ENCODE data around the gene FZD2.

FZD2 gene

GRCh38 chr17:44546671-44547606 is 10.3 kb upstream of the FZD2 start:
- Histone ChIP-seq H3K4me3 (ENCODE audit: low read depth in 1 of 5, low read length in 5 of 5) (no peak overlapping the region), H3K27ac (ENCODE audit: low read depth, low read length) (peak overlapping the region; percentile 37), H3K9ac (ENCODE audit: low read length in 5 of 5) (no peak overlapping the region), H3K36me3 (ENCODE audit: control insufficient read depth in 5 of 5, insufficient read depth in 5 of 5, low read length in 5 of 5) (no peaks in the 10 kb centered on the region), H3K4me1 (ENCODE audit: control insufficient read depth in 5 of 5, insufficient read depth in 5 of 5, low read length in 5 of 5) (peaks cover 0 to 18% (median 0%) of the 10 kb centered on the region in 5 donors), H3K27me3 (ENCODE audit: control insufficient read depth in 5 of 5, insufficient read depth in 4 of 5, low read length in 5 of 5) (peaks cover 3 to 16% (median 12%) of the 10 kb centered on the region in 5 donors), H3K9me3 (ENCODE audit: control insufficient read depth in 5 of 5, low read length in 5 of 5) (peaks cover 0 to 6% (median 0%) of the 10 kb centered on the region in 5 donors)

- peaks cover 0 to 6% (median 0%) of the 10 kb centered on the region in 5 donors for H3K9me3 ChIP-seq (ENCODE audit: control insufficient read depth in 5 of 5, low read length in 5 of 5)
- no peaks in the 10 kb centered on the region for H3K36me3 ChIP-seq (ENCODE audit: control insufficient read depth in 5 of 5, insufficient read depth in 5 of 5, low read length in 5 of 5)
- H3K27ac ChIP-seq (ENCODE audit: low read depth, low read length), result peak overlapping the region; percentile 40
- H3K4me3 ChIP-seq (ENCODE audit: low read depth in 1 of 5, low read length in 5 of 5), result no peak overlapping the region
- peaks cover 0 to 15% (median 8%) of the 10 kb centered on the region in 5 donors for H3K27me3 ChIP-seq (ENCODE audit: control insufficient read depth in 5 of 5, insufficient read depth in 4 of 5, low read length in 5 of 5)
- H3K9ac ChIP-seq (ENCODE audit: low read length in 5 of 5), result no peak overlapping the region
- peaks cover 0 to 18% (median 0%) of the 10 kb centered on the region in 5 donors for H3K4me1 ChIP-seq (ENCODE audit: control insufficient read depth in 5 of 5, insufficient read depth in 5 of 5, low read length in 5 of 5)
These were observed 9.5 kb upstream of the FZD2 start for GRCh38 chr17:44547625-44548267.

- no peak overlapping the region for H3K9ac ChIP-seq (ENCODE audit: low read length in 5 of 5)
- no peak overlapping the region for H3K4me3 ChIP-seq (ENCODE audit: low read depth in 1 of 5, low read length in 5 of 5)
- peaks cover 0 to 11% (median 5%) of the 10 kb centered on the region in 5 donors for H3K27me3 ChIP-seq (ENCODE audit: control insufficient read depth in 5 of 5, insufficient read depth in 4 of 5, low read length in 5 of 5)
- peaks cover 0 to 15% (median 0%) of the 10 kb centered on the region in 5 donors for H3K4me1 ChIP-seq (ENCODE audit: control insufficient read depth in 5 of 5, insufficient read depth in 5 of 5, low read length in 5 of 5)
- no peaks in the 10 kb centered on the region for H3K36me3 ChIP-seq (ENCODE audit: control insufficient read depth in 5 of 5, insufficient read depth in 5 of 5, low read length in 5 of 5)
- H3K27ac ChIP-seq (ENCODE audit: low read depth, low read length), result peak overlapping the region; percentile 40
- peaks cover 0 to 6% (median 0%) of the 10 kb centered on the region in 5 donors for H3K9me3 ChIP-seq (ENCODE audit: control insufficient read depth in 5 of 5, low read length in 5 of 5)
These were observed 8.7 kb upstream of the FZD2 start for GRCh38 chr17:44548376-44549230.

- H3K27ac ChIP-seq (ENCODE audit: low read depth, low read length), result no peak overlapping the region
- no peaks in the 10 kb centered on the region for H3K36me3 ChIP-seq (ENCODE audit: control insufficient read depth in 5 of 5, insufficient read depth in 5 of 5, low read length in 5 of 5)
- no peak overlapping the region for H3K9ac ChIP-seq (ENCODE audit: low read length in 5 of 5)
- peaks cover 0 to 15% (median 0%) of the 10 kb centered on the region in 5 donors for H3K4me1 ChIP-seq (ENCODE audit: control insufficient read depth in 5 of 5, insufficient read depth in 5 of 5, low read length in 5 of 5)
- no peak overlapping the region for H3K4me3 ChIP-seq (ENCODE audit: low read depth in 1 of 5, low read length in 5 of 5)
- H3K9me3 ChIP-seq (ENCODE audit: control insufficient read depth in 5 of 5, low read length in 5 of 5), result peaks cover 0 to 6% (median 0%) of the 10 kb centered on the region in 5 donors
- H3K27me3 ChIP-seq (ENCODE audit: control insufficient read depth in 5 of 5, insufficient read depth in 4 of 5, low read length in 5 of 5), result peaks cover 0 to 7% (median 4%) of the 10 kb centered on the region in 5 donors
These were observed 7.6 kb upstream of the FZD2 start for GRCh38 chr17:44549686-44550085.

- H3K27ac ChIP-seq (ENCODE audit: low read depth, low read length), result no peak overlapping the region
- no peak overlapping the region for H3K4me3 ChIP-seq (ENCODE audit: low read depth in 1 of 5, low read length in 5 of 5)
- H3K9me3 ChIP-seq (ENCODE audit: control insufficient read depth in 5 of 5, low read length in 5 of 5), result no peaks in the 10 kb centered on the region
- H3K27me3 ChIP-seq (ENCODE audit: control insufficient read depth in 5 of 5, insufficient read depth in 4 of 5, low read length in 5 of 5), result peaks cover 0 to 5% (median 0%) of the 10 kb centered on the region in 5 donors
- peak overlapping the region in 1 of 5 donors; percentile 16 for H3K9ac ChIP-seq (ENCODE audit: low read length in 5 of 5)
- H3K36me3 ChIP-seq (ENCODE audit: control insufficient read depth in 5 of 5, insufficient read depth in 5 of 5, low read length in 5 of 5), result no peaks in the 10 kb centered on the region
- H3K4me1 ChIP-seq (ENCODE audit: control insufficient read depth in 5 of 5, insufficient read depth in 5 of 5, low read length in 5 of 5), result peaks cover 0 to 27% (median 15%) of the 10 kb centered on the region in 5 donors
These were observed 4.9 kb upstream of the FZD2 start for GRCh38 chr17:44552361-44552760.

GRCh38 chr17:44555099-44555498 is 2.2 kb upstream of the FZD2 start:
- peaks cover 0 to 15% (median 8%) of the 10 kb centered on the region in 5 donors for H3K27me3 ChIP-seq (ENCODE audit: control insufficient read depth in 5 of 5, insufficient read depth in 4 of 5, low read length in 5 of 5)
- no peaks in the 10 kb centered on the region for H3K36me3 ChIP-seq (ENCODE audit: control insufficient read depth in 5 of 5, insufficient read depth in 5 of 5, low read length in 5 of 5)
- no peak overlapping the region for H3K27ac ChIP-seq (ENCODE audit: low read depth, low read length)
- H3K4me1 ChIP-seq (ENCODE audit: control insufficient read depth in 5 of 5, insufficient read depth in 5 of 5, low read length in 5 of 5), result peaks cover 0 to 32% (median 23%) of the 10 kb centered on the region in 5 donors
- H3K9me3 ChIP-seq (ENCODE audit: control insufficient read depth in 5 of 5, low read length in 5 of 5), result no peaks in the 10 kb centered on the region
- H3K9ac ChIP-seq (ENCODE audit: low read length in 5 of 5), result no peak overlapping the region
- H3K4me3 ChIP-seq (ENCODE audit: low read depth in 1 of 5, low read length in 5 of 5), result no peak overlapping the region

- peak overlapping the region; percentile 66 to 79 (median 73) for H3K4me3 ChIP-seq (ENCODE audit: low read depth in 1 of 5, low read length in 5 of 5)
- H3K27me3 ChIP-seq (ENCODE audit: control insufficient read depth in 5 of 5, insufficient read depth in 4 of 5, low read length in 5 of 5), result peaks cover 0 to 15% (median 8%) of the 10 kb centered on the region in 5 donors
- peak overlapping the region; percentile 19 to 85 (median 73) for H3K9ac ChIP-seq (ENCODE audit: low read length in 5 of 5)
- H3K9me3 ChIP-seq (ENCODE audit: control insufficient read depth in 5 of 5, low read length in 5 of 5), result no peaks in the 10 kb centered on the region
- H3K27ac ChIP-seq (ENCODE audit: low read depth, low read length), result peak overlapping the region; percentile 46
- H3K36me3 ChIP-seq (ENCODE audit: control insufficient read depth in 5 of 5, insufficient read depth in 5 of 5, low read length in 5 of 5), result no peaks in the 10 kb centered on the region
- peaks cover 0 to 32% (median 23%) of the 10 kb centered on the region in 5 donors for H3K4me1 ChIP-seq (ENCODE audit: control insufficient read depth in 5 of 5, insufficient read depth in 5 of 5, low read length in 5 of 5)
These were observed 985 bp upstream of the FZD2 start for GRCh38 chr17:44556166-44556831.

- Histone ChIP-seq H3K9me3 (ENCODE audit: control insufficient read depth in 5 of 5, low read length in 5 of 5) (no peaks in the 10 kb centered on the region), H3K4me1 (ENCODE audit: control insufficient read depth in 5 of 5, insufficient read depth in 5 of 5, low read length in 5 of 5) (peaks cover 0 to 32% (median 23%) of the 10 kb centered on the region in 5 donors), H3K9ac (ENCODE audit: low read length in 5 of 5) (no peak overlapping the region), H3K27ac (ENCODE audit: low read depth, low read length) (no peak overlapping the region), H3K4me3 (ENCODE audit: low read depth in 1 of 5, low read length in 5 of 5) (peak overlapping the region; percentile 52 to 73 (median 63)), H3K36me3 (ENCODE audit: control insufficient read depth in 5 of 5, insufficient read depth in 5 of 5, low read length in 5 of 5) (no peaks in the 10 kb centered on the region), H3K27me3 (ENCODE audit: control insufficient read depth in 5 of 5, insufficient read depth in 4 of 5, low read length in 5 of 5) (peaks cover 0 to 17% (median 8%) of the 10 kb centered on the region in 5 donors)
These were observed 484 bp downstream of the FZD2 start for GRCh38 chr17:44557651-44558285.

GRCh38 chr17:44558334-44558709 is 1.0 kb downstream of the FZD2 start:
- H3K27ac ChIP-seq (ENCODE audit: low read depth, low read length), result no peak overlapping the region
- H3K27me3 ChIP-seq (ENCODE audit: control insufficient read depth in 5 of 5, insufficient read depth in 4 of 5, low read length in 5 of 5), result peaks cover 0 to 18% (median 8%) of the 10 kb centered on the region in 5 donors
- H3K9me3 ChIP-seq (ENCODE audit: control insufficient read depth in 5 of 5, low read length in 5 of 5), result no peaks in the 10 kb centered on the region
- H3K9ac ChIP-seq (ENCODE audit: low read length in 5 of 5), result no peak overlapping the region
- peak overlapping the region; percentile 19 to 73 (median 39) for H3K4me3 ChIP-seq (ENCODE audit: low read depth in 1 of 5, low read length in 5 of 5)
- no peaks in the 10 kb centered on the region for H3K36me3 ChIP-seq (ENCODE audit: control insufficient read depth in 5 of 5, insufficient read depth in 5 of 5, low read length in 5 of 5)
- peaks cover 0 to 32% (median 23%) of the 10 kb centered on the region in 5 donors for H3K4me1 ChIP-seq (ENCODE audit: control insufficient read depth in 5 of 5, insufficient read depth in 5 of 5, low read length in 5 of 5)

Measured in subcutaneous abdominal adipose tissue (tissue), 5 donors.